GM03348 (cell line): Measurements from ENCODE around the gene RAVER1.
A peak's percentile ranks its signal among the peaks of the same experiment; 100 is the strongest.

Experiments used
- DNase-seq: peaks from one replicate; pipeline ENCODE4 v3.0.0; 2012; ENCODE audit warnings: low spot score

The RAVER1 gene

GRCh38 chr19:10269333-10270179 lies 63.8 kb downstream of the RAVER1 start:
- peak; percentile 92 for DNase-seq

DNA sequence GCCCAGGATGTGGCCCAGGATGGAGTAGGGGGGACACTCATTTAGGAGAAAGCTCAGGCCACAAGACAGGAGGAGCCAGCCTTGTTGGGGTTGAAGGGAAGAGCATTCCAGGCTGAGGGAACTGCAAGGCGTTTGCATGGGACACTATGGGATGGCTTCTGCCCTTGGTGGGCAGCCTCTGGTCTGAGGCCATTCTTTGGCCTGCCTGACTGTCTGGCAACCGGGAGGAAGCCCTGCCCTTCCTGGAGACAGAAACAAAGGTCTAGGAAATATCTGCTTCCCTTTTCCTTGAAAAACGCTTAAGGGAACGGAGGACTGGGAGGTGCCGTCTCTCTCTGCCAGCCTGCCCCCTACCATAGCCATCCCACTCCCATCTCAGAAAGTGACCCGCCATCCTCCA lies 65.3 kb downstream of the RAVER1 start:
- no peak for DNase-seq

DNA sequence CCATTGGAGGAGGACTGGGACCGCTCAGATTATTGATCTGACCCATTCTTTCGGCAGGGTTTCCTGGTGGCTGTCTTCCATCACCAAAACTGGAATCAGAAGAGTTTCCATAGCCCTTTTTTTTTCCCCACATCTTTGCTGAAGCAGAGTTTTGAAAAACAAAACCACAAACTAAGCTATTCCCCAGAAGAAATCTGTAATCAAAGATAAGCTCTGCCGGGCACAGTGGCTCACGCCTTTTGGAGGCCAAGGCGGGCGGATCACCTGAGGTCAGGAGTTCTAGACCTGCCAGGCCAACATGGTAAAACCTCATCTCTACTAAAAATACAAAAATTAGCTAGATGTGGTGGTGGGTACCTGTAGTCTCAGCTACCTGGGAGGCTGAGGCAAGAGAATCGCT lies 66.6 kb downstream of the RAVER1 start:
- no peak for DNase-seq
